ENCODE results near the gene AKT2.

AKT2 gene

GRCh38 chr19:40184273-40184672 lies 100.9 kb downstream of the AKT2 start:
- DNase-seq (ENCODE audit: low read depth), result no peak

Measured in non-pigmented ciliary epithelial cell (primary cell).